HepG2 (cell line): Measurements from ENCODE around the gene JAZF1. TPM values are rescaled to one million over a fixed set of nuclear protein-coding genes. Genes with fewer than 3 reads are reported as not detected.

ENCODE experiments used
- ATAC-seq: fragments of 200-7000 bp; cut with Tn5 transposase; 3 replicates; pipeline ENCODE4 v1.9.1; 2020; ENCODE audit warnings: mild to moderate bottlenecking, moderate library complexity
- BruUV-seq: library from RNA; stranded (reverse); fragments of 400-500 nt; replicated peaks from 2 replicates; lab custom pipeline; 2021; lab: Mats Ljungman, UMichigan
- CTCF ChIA-PET: fragments of 300-600 bp; formaldehyde crosslinking; extraction: SDS; loops from one replicate; lab custom pipeline; 2021; ENCODE audit warnings: low total read pairs, inconsistent platforms, low intra/inter-chr PET ratio; lab: Yijun Ruan, JAX
- POLR2A ChIA-PET: fragments of 350-600 bp; sonication (Branson Sonifier 250); formaldehyde crosslinking; loops from one replicate; lab custom pipeline; 2020; ENCODE audit warnings: antibody characterized with exemption, inconsistent platforms; lab: Yijun Ruan, JAX
- DNase-seq: peaks from one replicate; pipeline ENCODE4 v3.0.0-alpha.2; 2015; ENCODE audit warnings: low spot score
- FAIRE-seq: peaks from 3 replicates; lab custom pipeline; 2011; peaks lifted over from hg19 to GRCh38; lab: Jason Lieb, UNC
- H2AFZ ChIP-seq: one replicate; pipeline ENCODE4 v1.6.1; 2011; ENCODE audit warnings: low read length, inconsistent platforms
- H3K27ac ChIP-seq: fragments of 300-600 bp; 3 replicates; pipeline ENCODE4 v1.8.0; 2011; ENCODE audit warnings: mixed run types, mild to moderate bottlenecking, mixed read lengths, low read length, inconsistent platforms; ENCODE audit not compliant: insufficient read depth; ENCODE audit errors: extremely low read length
- H3K27me3 ChIP-seq, 2 experiments: fragments of 200-600 bp in 1 of 2; 2 replicates in 1 of 2; 3 replicates in 1 of 2; pipeline versions ENCODE4 v1.6.0 to v1.8.0; 2011; ENCODE audit warnings: low read length in 2 of 2, mild to moderate bottlenecking in 2 of 2, moderate library complexity in 2 of 2, inconsistent platforms in 1 of 2; ENCODE audit not compliant: insufficient read depth in 2 of 2, control insufficient read depth in 1 of 2
- H3K36me3 ChIP-seq, 2 experiments: fragments of 200-600 bp in 1 of 2; replicated peaks in 1 of 2; 2 replicates in 1 of 2; 3 replicates in 1 of 2; pipeline versions ENCODE4 v1.5.1 to v1.8.0; 2011; ENCODE audit warnings: low read length in 2 of 2, inconsistent platforms in 1 of 2; ENCODE audit not compliant: insufficient read depth in 2 of 2, control insufficient read depth in 1 of 2
- H3K4me1 ChIP-seq: 2 replicates; pipeline ENCODE4 v1.5.1; 2012; ENCODE audit warnings: low read length, inconsistent platforms; ENCODE audit not compliant: insufficient read depth
- H3K4me2 ChIP-seq: 2 replicates; pipeline ENCODE4 v1.6.0; 2011; ENCODE audit warnings: low read depth, low read length, inconsistent platforms
- H3K4me3 ChIP-seq, 3 experiments: fragments of 200-600 bp in 1 of 3; sonication (generic), shearing (Covaris generic) in 1 of 3; replicated peaks in 1 of 3; 2 replicates each; pipeline ENCODE4 v1.5.1; 2011 to 2016; ENCODE audit warnings: low read length in 3 of 3, inconsistent platforms in 2 of 3, low read depth in 2 of 3, mild to moderate bottlenecking in 2 of 3, control low read depth in 1 of 3, mixed read lengths in 1 of 3; ENCODE audit not compliant: insufficient read depth in 1 of 3
- H3K79me2 ChIP-seq: one replicate; pipeline ENCODE4 v1.6.1; 2011; ENCODE audit warnings: low read length, inconsistent platforms; ENCODE audit not compliant: insufficient read depth
- H3K9ac ChIP-seq: 2 replicates; pipeline ENCODE4 v1.6.0; 2011; ENCODE audit warnings: mild to moderate bottlenecking, low read depth, low read length, inconsistent platforms; ENCODE audit not compliant: insufficient read depth
- H3K9me3 ChIP-seq: 2 replicates; pipeline ENCODE4 v1.5.1; 2012; ENCODE audit warnings: mild to moderate bottlenecking, low read length
- H4K20me1 ChIP-seq: 2 replicates; pipeline ENCODE4 v1.6.0; 2011; ENCODE audit warnings: inconsistent platforms, mild to moderate bottlenecking, low read length, moderate library complexity; ENCODE audit not compliant: insufficient read depth
- HMG20B ChIP-seq: conservative IDR thresholded peaks from 2 replicates; pipeline ENCODE4 v1.6.1; 2016; ENCODE audit warnings: missing genetic modification reagents, missing compliant biosample characterization
- LCORL ChIP-seq, 2 experiments: fragments of 450-650 bp in 1 of 2; sonication (generic) in 1 of 2; formaldehyde crosslinking in 1 of 2; IDR thresholded peaks; 2 replicates each; pipeline versions ENCODE4 v1.5.0 to v1.6.1; 2017 to 2020; ENCODE audit warnings: antibody characterized with exemption in 1 of 2, missing genetic modification reagents in 1 of 2
- NAIF1 ChIP-seq: sonication (generic); formaldehyde crosslinking; IDR thresholded peaks from 2 replicates; pipeline ENCODE4 v1.5.0; 2020; ENCODE audit warnings: mild to moderate bottlenecking, missing genetic modification reagents, borderline replicate concordance
- PRMT3 ChIP-seq: sonication (generic); formaldehyde crosslinking; IDR thresholded peaks from 2 replicates; pipeline ENCODE4 v1.8.1; 2022; ENCODE audit warnings: low read depth, mild to moderate bottlenecking, moderate library complexity, missing genetic modification reagents, borderline replicate concordance
- RFX3 ChIP-seq: IDR thresholded peaks from 2 replicates; pipeline ENCODE4 v1.6.1; 2016; ENCODE audit warnings: missing biosample characterization, missing genetic modification reagents
- RFX5 ChIP-seq: IDR thresholded peaks from 2 replicates; pipeline ENCODE4 v1.6.1; 2011; ENCODE audit warnings: low read depth, low read length, improper control_type of control experiment
- WGBS: methylation state at CpG from one replicate; pipeline ENCODE4 v1.1.6; 2017; ENCODE audit warnings: low lambda C conversion rate; 5-methylcytosine and 5-hydroxymethylcytosine counted together
- in situ Hi-C: cut with HindIII; loops from 2 replicates; pipeline ENCODE4 v1.10.0; 2017; ENCODE audit warnings: low pct_unique_long_range_greater_than_20kb; ENCODE audit not compliant: extremely low pct_ligation_motif_present
- intact Hi-C: fragments of 100-400 bp; cut with micrococcal nuclease; formaldehyde crosslinking; loops from one replicate; pipeline ENCODE4 v1.10.0; 2022; ENCODE audit not compliant: unreplicated experiment
- polyA plus RNA-seq, 8 experiments: library from polyadenylated mRNA; depleted of rRNA in 3 of 8; stranded (reverse) in 7 of 8; unstranded in 1 of 8; fragments of >200 nt; fragmentation: Illumina TruSeq in 4 of 8; extraction: Trizol in 4 of 8; gene quantifications; 2 replicates each; pipeline versions ENCODE4 v1.2.1 to v1.2.3, GENCODE V29; 2011 to 2016; ENCODE audit warnings: low read depth in 4 of 8, missing spikeins in 1 of 8, mixed read lengths in 1 of 8; ENCODE audit not compliant: insufficient read depth in 1 of 8
- total RNA-seq, 5 experiments: library from RNA; depleted of rRNA; stranded (reverse); fragments of >200 nt; fragmentation: Illumina TruSeq; extraction: Trizol; gene quantifications; 2 replicates each; pipeline ENCODE4 v1.2.3, GENCODE V29; 2016; ENCODE audit warnings: low read depth in 1 of 5
- TF ChIP-seq, protein P1 (sequence below): sonication (generic); formaldehyde crosslinking; IDR thresholded peaks from 2 replicates; pipeline ENCODE4 v1.4.0; 2020; ENCODE audit warnings: mild to moderate bottlenecking, missing genetic modification reagents
- TF ChIP-seq, protein P2 (sequence below): sonication (generic); formaldehyde crosslinking; conservative IDR thresholded peaks from 2 replicates; pipeline ENCODE4 v1.8.0; 2022; ENCODE audit warnings: missing genetic modification reagents

Gene JAZF1
- total and polyA plus RNA-seq, 2 of the 13 experiments (the other 11 are each of a cell fraction or from before 2014, with no cell fraction given), result not detected

DNA sequence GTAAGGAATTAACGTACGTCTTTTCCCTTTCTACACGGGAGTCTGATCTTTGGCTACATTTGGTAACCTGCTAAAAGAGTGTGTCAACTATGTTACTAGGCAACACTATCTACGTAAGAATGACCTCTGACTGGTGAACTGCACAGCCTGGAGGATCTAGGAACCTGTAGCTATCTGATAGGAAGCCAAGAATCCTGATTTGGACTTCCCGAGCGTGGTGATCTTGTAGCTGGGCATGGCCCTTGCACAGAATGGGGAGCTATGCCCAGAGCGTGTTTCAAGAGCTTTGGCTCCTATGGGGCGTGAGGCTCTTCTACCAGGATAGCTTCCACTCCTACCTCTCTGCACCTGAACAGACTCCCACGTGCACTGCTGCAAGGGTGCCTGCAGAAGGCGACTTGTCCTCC, 283.2 kb downstream of the JAZF1 start:
- peak overlapping the region; percentile 47 for H3K4me2 ChIP-seq

More for the DNA sequence above, 283.2 kb downstream of the JAZF1 start:
- Histone ChIP-seq H3K4me3 (no peak overlapping the region), H3K9me3 (no peaks in the 10 kb centered on the region), H3K27me3 (0 out of 5 replicates have a peak, but pooled peaks cover 2 to 4% of the 10 kb centered on the region in 2 experiments), H3K9ac (no peak overlapping the region), H3K27ac (no peak overlapping the region), H3K4me1 (peaks cover 13% of the 10 kb centered on the region), H2AFZ (no peak overlapping the region), H4K20me1 (no peaks in the 10 kb centered on the region), H3K36me3 (no peaks in the 10 kb centered on the region), H3K79me2 (no peaks in the 10 kb centered on the region)
- in situ Hi-C loops (no loop called here), intact Hi-C loops (no loop called here)
- no TSS peak for BruUV-seq
- no peak for FAIRE-seq
- DNase-seq, result no peak
- CTCF ChIA-PET, result no interaction called here
- ATAC-seq, result peak; percentile 73
- WGBS, result 9% methylated on average over 8 of the region's 10 CpGs
- no peak for TF ChIP-seq LCORL (IDR thresholded peaks at IDR 0.05)
- 0 out of 2 replicates have a peak, but pooled peaks have one; percentile 13 for TF ChIP-seq LCORL (CRISPR knock-in tag; IDR thresholded peaks at IDR 0.05)
- peak; percentile 58; the same call in 1 of the 2 replicates for TF ChIP-seq NAIF1 (CRISPR knock-in tag)
- no peak for TF ChIP-seq RFX5
- TF ChIP-seq PRMT3 (CRISPR knock-in tag), result no peak
- TF ChIP-seq RFX3 (CRISPR knock-in tag), result 0 out of 2 replicates have a peak, but pooled peaks have one; percentile 17
- TF ChIP-seq, protein P1, sequence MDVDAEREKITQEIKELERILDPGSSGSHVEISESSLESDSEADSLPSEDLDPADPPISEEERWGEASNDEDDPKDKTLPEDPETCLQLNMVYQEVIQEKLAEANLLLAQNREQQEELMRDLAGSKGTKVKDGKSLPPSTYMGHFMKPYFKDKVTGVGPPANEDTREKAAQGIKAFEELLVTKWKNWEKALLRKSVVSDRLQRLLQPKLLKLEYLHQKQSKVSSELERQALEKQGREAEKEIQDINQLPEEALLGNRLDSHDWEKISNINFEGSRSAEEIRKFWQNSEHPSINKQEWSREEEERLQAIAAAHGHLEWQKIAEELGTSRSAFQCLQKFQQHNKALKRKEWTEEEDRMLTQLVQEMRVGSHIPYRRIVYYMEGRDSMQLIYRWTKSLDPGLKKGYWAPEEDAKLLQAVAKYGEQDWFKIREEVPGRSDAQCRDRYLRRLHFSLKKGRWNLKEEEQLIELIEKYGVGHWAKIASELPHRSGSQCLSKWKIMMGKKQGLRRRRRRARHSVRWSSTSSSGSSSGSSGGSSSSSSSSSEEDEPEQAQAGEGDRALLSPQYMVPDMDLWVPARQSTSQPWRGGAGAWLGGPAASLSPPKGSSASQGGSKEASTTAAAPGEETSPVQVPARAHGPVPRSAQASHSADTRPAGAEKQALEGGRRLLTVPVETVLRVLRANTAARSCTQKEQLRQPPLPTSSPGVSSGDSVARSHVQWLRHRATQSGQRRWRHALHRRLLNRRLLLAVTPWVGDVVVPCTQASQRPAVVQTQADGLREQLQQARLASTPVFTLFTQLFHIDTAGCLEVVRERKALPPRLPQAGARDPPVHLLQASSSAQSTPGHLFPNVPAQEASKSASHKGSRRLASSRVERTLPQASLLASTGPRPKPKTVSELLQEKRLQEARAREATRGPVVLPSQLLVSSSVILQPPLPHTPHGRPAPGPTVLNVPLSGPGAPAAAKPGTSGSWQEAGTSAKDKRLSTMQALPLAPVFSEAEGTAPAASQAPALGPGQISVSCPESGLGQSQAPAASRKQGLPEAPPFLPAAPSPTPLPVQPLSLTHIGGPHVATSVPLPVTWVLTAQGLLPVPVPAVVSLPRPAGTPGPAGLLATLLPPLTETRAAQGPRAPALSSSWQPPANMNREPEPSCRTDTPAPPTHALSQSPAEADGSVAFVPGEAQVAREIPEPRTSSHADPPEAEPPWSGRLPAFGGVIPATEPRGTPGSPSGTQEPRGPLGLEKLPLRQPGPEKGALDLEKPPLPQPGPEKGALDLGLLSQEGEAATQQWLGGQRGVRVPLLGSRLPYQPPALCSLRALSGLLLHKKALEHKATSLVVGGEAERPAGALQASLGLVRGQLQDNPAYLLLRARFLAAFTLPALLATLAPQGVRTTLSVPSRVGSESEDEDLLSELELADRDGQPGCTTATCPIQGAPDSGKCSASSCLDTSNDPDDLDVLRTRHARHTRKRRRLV (CRISPR knock-in tag), result no peak
- no peak for TF ChIP-seq HMG20B (CRISPR knock-in tag)
- TF ChIP-seq, protein P2, sequence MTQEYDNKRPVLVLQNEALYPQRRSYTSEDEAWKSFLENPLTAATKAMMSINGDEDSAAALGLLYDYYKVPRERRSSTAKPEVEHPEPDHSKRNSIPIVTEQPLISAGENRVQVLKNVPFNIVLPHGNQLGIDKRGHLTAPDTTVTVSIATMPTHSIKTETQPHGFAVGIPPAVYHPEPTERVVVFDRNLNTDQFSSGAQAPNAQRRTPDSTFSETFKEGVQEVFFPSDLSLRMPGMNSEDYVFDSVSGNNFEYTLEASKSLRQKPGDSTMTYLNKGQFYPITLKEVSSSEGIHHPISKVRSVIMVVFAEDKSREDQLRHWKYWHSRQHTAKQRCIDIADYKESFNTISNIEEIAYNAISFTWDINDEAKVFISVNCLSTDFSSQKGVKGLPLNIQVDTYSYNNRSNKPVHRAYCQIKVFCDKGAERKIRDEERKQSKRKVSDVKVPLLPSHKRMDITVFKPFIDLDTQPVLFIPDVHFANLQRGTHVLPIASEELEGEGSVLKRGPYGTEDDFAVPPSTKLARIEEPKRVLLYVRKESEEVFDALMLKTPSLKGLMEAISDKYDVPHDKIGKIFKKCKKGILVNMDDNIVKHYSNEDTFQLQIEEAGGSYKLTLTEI (CRISPR knock-in tag), result no peak
- POLR2A ChIA-PET, result no interaction called here
